ENCODE data around the gene PRPF18.

PRPF18 gene

GRCh38 chr10:13615650-13616300 lies 29.0 kb downstream of the PRPF18 start:
- no peak for DNase-seq (ENCODE audit: extremely low read depth, low read depth)
- no peak for TF ChIP-seq CTCF (IDR thresholded peaks at IDR 0.05; ENCODE audit: low read depth, low read length, missing control alignments)
- no peak overlapping the region for H3K4me3 ChIP-seq (replicated peaks; ENCODE audit: low read depth, low read length)

DNA sequence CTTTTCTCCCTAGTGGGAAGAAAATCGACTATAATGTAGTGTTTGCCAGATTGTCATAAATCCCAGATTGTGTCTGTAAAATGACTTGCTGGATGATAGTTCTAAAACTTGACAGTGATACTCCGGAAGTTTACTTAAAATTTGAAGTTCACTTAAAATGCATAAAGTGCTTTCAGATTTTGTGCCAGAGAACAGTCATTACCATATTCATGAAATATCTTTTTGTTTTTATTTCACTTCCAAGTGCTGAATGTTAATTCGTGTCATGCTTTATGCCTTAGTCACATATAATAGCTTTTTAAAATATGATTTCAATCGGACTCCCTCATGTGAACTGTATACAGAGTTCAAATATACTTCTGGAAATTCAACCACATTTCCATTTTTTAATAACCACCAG lies 30.4 kb downstream of the PRPF18 start:
- no peak for DNase-seq (ENCODE audit: extremely low read depth, low read depth)
- TF ChIP-seq CTCF (IDR thresholded peaks at IDR 0.05; ENCODE audit: low read depth, low read length, missing control alignments): no peak
- no peak overlapping the region for H3K4me3 ChIP-seq (replicated peaks; ENCODE audit: low read depth, low read length)

- no peak for TF ChIP-seq CTCF (IDR thresholded peaks at IDR 0.05; ENCODE audit: low read depth, low read length, missing control alignments)
- no peak overlapping the region for H3K4me3 ChIP-seq (replicated peaks; ENCODE audit: low read depth, low read length)
- DNase-seq (ENCODE audit: extremely low read depth, low read depth): no peak
Observed at GRCh38 chr10:13621931-13622330, 35.2 kb downstream of the PRPF18 start.

GRCh38 chr10:13624630-13625029 lies 37.9 kb downstream of the PRPF18 start:
- H3K4me3 ChIP-seq (replicated peaks; ENCODE audit: low read depth, low read length): no peak overlapping the region
- no peak for TF ChIP-seq CTCF (IDR thresholded peaks at IDR 0.05; ENCODE audit: low read depth, low read length, missing control alignments)
- DNase-seq (ENCODE audit: extremely low read depth, low read depth): no peak

- DNase-seq (ENCODE audit: extremely low read depth, low read depth): no peak
- H3K4me3 ChIP-seq (replicated peaks; ENCODE audit: low read depth, low read length): no peak overlapping the region
- TF ChIP-seq CTCF (IDR thresholded peaks at IDR 0.05; ENCODE audit: low read depth, low read length, missing control alignments): no peak
Observed at GRCh38 chr10:13627459-13628310, 40.9 kb downstream of the PRPF18 start.

- no peak overlapping the region for H3K4me3 ChIP-seq (replicated peaks; ENCODE audit: low read depth, low read length)
- no peak for DNase-seq (ENCODE audit: extremely low read depth, low read depth)
- no peak for TF ChIP-seq CTCF (IDR thresholded peaks at IDR 0.05; ENCODE audit: low read depth, low read length, missing control alignments)
Observed at GRCh38 chr10:13628661-13629060, 41.9 kb downstream of the PRPF18 start.

All from HFF-Myc (cell line).